ENCODE data around the gene SELENOM.

Gene SELENOM

GRCh38 chr22:31085493-31085824 lies 21.9 kb downstream of the SELENOM start:
- TF ChIP-seq CTCF (IDR thresholded peaks at IDR 0.05; ENCODE audit: insufficient read depth, low read length, missing control alignments), result no peak
- ChIA-PET POLR2A (interaction anchor here (1.2 to 3.1 kb wide), 7 partner anchors 10 to 140 kb away, joined by 4 to 14 read pairs (median 9); partner anchors contain the start of genes MORC2, SELENOM and TUG1), CTCF (interaction anchor here (0.7 to 17.2 kb wide), 28 partner anchors 10 to 451 kb away, joined by 3 to 157 read pairs (median 4); partner anchors contain the start of genes LIMK2, MORC2, SELENOM and TUG1)
- peak overlapping the region; percentile 88 for H3K4me3 ChIP-seq (ENCODE audit: low read depth, low read length)
- no peak for DNase-seq (ENCODE audit: low read depth, low spot score)

GRCh38 chr22:31084811-31085492 lies 22.4 kb downstream of the SELENOM start:
- DNase-seq (ENCODE audit: low read depth, low spot score), result no peak
- TF ChIP-seq CTCF (IDR thresholded peaks at IDR 0.05; ENCODE audit: insufficient read depth, low read length, missing control alignments), result peak; percentile 91
- peak overlapping the region; percentile 88 for H3K4me3 ChIP-seq (ENCODE audit: low read depth, low read length)
- CTCF ChIA-PET, result interaction anchor here (0.7 to 17.2 kb wide), 34 partner anchors 11 to 450 kb away, joined by 3 to 157 read pairs (median 4); partner anchors contain the start of genes LIMK2, MORC2, SELENOM and TUG1
- POLR2A ChIA-PET, result interaction anchor here (0.8 to 3.1 kb wide), 9 partner anchors 9 to 139 kb away, joined by 3 to 14 read pairs (median 9); partner anchors contain the start of genes MORC2, SELENOM and TUG1

- no peak for TF ChIP-seq CTCF (IDR thresholded peaks at IDR 0.05; ENCODE audit: insufficient read depth, low read length, missing control alignments)
- ChIA-PET CTCF (interaction anchor here (0.6 to 17.2 kb wide), 30 partner anchors 12 to 261 kb away, joined by 3 to 157 read pairs (median 5); partner anchors contain the start of genes MORC2, PIK3IP1, SELENOM and TUG1), POLR2A (interaction anchor here (0.6 to 3.1 kb wide), 12 partner anchors 10 to 157 kb away, joined by 3 to 14 read pairs (median 8); partner anchors contain the start of genes MORC2, SELENOM and TUG1)
- DNase-seq (ENCODE audit: low read depth, low spot score), result no peak
- H3K4me3 ChIP-seq (ENCODE audit: low read depth, low read length), result peak overlapping the region; percentile 88
Measured at GRCh38 chr22:31083923-31084810, 23.2 kb downstream of the SELENOM start.

GRCh38 chr22:31083377-31083768 lies 24.0 kb downstream of the SELENOM start:
- ChIA-PET CTCF (interaction anchor here (0.6 to 17.2 kb wide), 20 partner anchors 12 to 209 kb away, joined by 3 to 157 read pairs (median 6); partner anchors contain the start of genes MORC2, PIK3IP1, SELENOM and TUG1), POLR2A (interaction anchor here (0.8 to 3.3 kb wide), 4 partner anchors 18 to 114 kb away, joined by 4 to 25 read pairs (median 10); partner anchors contain the start of genes MORC2, SELENOM and TUG1)
- no peak for DNase-seq (ENCODE audit: low read depth, low spot score)
- peak overlapping the region; percentile 88 for H3K4me3 ChIP-seq (ENCODE audit: low read depth, low read length)
- no peak for TF ChIP-seq CTCF (IDR thresholded peaks at IDR 0.05; ENCODE audit: insufficient read depth, low read length, missing control alignments)

- peak overlapping the region; percentile 88 for H3K4me3 ChIP-seq (ENCODE audit: low read depth, low read length)
- ChIA-PET CTCF (interaction anchor here (0.9 to 17.2 kb wide), 23 partner anchors 11 to 320 kb away, joined by 3 to 157 read pairs (median 6); partner anchors contain the start of genes MORC2, SELENOM and TUG1), POLR2A (interaction anchor here (0.6 to 3.3 kb wide), 5 partner anchors 11 to 113 kb away, joined by 3 to 25 read pairs (median 4); partner anchors contain the start of genes MORC2, SELENOM and TUG1)
- no peak for DNase-seq (ENCODE audit: low read depth, low spot score)
- peak; percentile 61 for TF ChIP-seq CTCF (IDR thresholded peaks at IDR 0.05; ENCODE audit: insufficient read depth, low read length, missing control alignments)
Measured at GRCh38 chr22:31082606-31083376, 24.6 kb downstream of the SELENOM start.

Measured in AG04449 (cell line).